ENCODE measurements around the gene ATP1A4. TPM values are rescaled to one million over a fixed set of nuclear protein-coding genes. Genes with fewer than 3 reads are reported as not detected.
A peak's percentile ranks its signal among the peaks of the same experiment; 100 is the strongest.

Gene ATP1A4
- total and polyA plus RNA-seq, 4 donors = not detected

GRCh38 chr1:160204526-160205241, 53.3 kb downstream of the ATP1A4 start:
- peak overlapping the region in 1 of 2 donors; percentile 6 for H3K27ac ChIP-seq (ENCODE audit: low read depth in 1 of 2, low read length in 2 of 2)
- no peaks in the 10 kb centered on the region for H3K27me3 ChIP-seq (ENCODE audit: control insufficient read depth in 4 of 4, insufficient read depth in 4 of 4, low read length in 3 of 4)
- peaks cover 3 to 15% (median 7%) of the 10 kb centered on the region in 4 donors for H3K4me1 ChIP-seq (ENCODE audit: control insufficient read depth in 4 of 4, insufficient read depth in 4 of 4, low read length in 3 of 4)
- no peak overlapping the region for H3K9ac ChIP-seq (ENCODE audit: low read depth in 1 of 2, low read length in 2 of 2)
- H3K9me3 ChIP-seq (ENCODE audit: control insufficient read depth in 4 of 4, low read length in 3 of 4) = no peaks in the 10 kb centered on the region
- DNase-seq (ENCODE audit: low spot score) = no peak
- peak overlapping the region in 1 of 3 donors; percentile 83 for H3K4me3 ChIP-seq (ENCODE audit: low read depth in 1 of 3, low read length in 3 of 3)
- 40% methylated on average over 7 of the region's 7 CpGs for WGBS
- no peaks in the 10 kb centered on the region for H3K36me3 ChIP-seq (ENCODE audit: control insufficient read depth in 4 of 4, insufficient read depth in 3 of 4, low read depth in 1 of 4, low read length in 3 of 4)
- TF ChIP-seq HNF4G (IDR thresholded peaks at IDR 0.05) (no peak), YY1 (IDR thresholded peaks at IDR 0.05) (no peak), FOXA1 (IDR thresholded peaks at IDR 0.05) (no peak), CTCF (IDR thresholded peaks at IDR 0.05; ENCODE audit: low read depth, low read length, missing input control) (no peak), JUND (IDR thresholded peaks at IDR 0.05) (no peak), REST (IDR thresholded peaks at IDR 0.05) (no peak), EGR1 (IDR thresholded peaks at IDR 0.05; ENCODE audit: low read depth in 2 of 2) (no peak)

- peaks cover 0 to 2% (median 0%) of the 10 kb centered on the region in 4 donors for H3K36me3 ChIP-seq (ENCODE audit: control insufficient read depth in 4 of 4, insufficient read depth in 3 of 4, low read depth in 1 of 4, low read length in 3 of 4)
- no peaks in the 10 kb centered on the region for H3K9me3 ChIP-seq (ENCODE audit: control insufficient read depth in 4 of 4, low read length in 3 of 4)
- peak within 1 kb of the TSS; percentile 76 to 83 for H3K9ac ChIP-seq (ENCODE audit: low read depth in 1 of 2, low read length in 2 of 2)
- no peaks in the 10 kb centered on the region for H3K27me3 ChIP-seq (ENCODE audit: control insufficient read depth in 4 of 4, insufficient read depth in 4 of 4, low read length in 3 of 4)
- TF ChIP-seq FOXA2 (IDR thresholded peaks at IDR 0.05) (no peak), EGR1 (IDR thresholded peaks at IDR 0.05; ENCODE audit: low read depth in 2 of 2) (no peak), SP1 (IDR thresholded peaks at IDR 0.05) (no peak), HNF4G (IDR thresholded peaks at IDR 0.05) (no peak), ATF3 (IDR thresholded peaks at IDR 0.05) (no peak)
- peak within 1 kb of the TSS; percentile 88 to 89 for H3K27ac ChIP-seq (ENCODE audit: low read depth in 1 of 2, low read length in 2 of 2)
- peak within 1 kb of the TSS; percentile 74 to 94 (median 83) for H3K4me3 ChIP-seq (ENCODE audit: low read depth in 1 of 3, low read length in 3 of 3)
- peak; percentile 77 for DNase-seq (ENCODE audit: low spot score)
- peaks cover 3 to 22% (median 9%) of the 10 kb centered on the region in 4 donors for H3K4me1 ChIP-seq (ENCODE audit: control insufficient read depth in 4 of 4, insufficient read depth in 4 of 4, low read length in 3 of 4)
- 1% methylated on average over 76 of the region's 76 CpGs for WGBS
Measured at GRCh38 chr1:160205242-160206035, 54.0 kb downstream of the ATP1A4 start, which contains the start of gene PEA15. PEA15 (plus strand) TSS chr1:160205384; CDS start chr1:160211545, 6,161 bp downstream.
